NCI-H2196 (cell line): Measurements from ENCODE around the gene ANKRD63.

Source experiments
- DNase-seq: peaks from one replicate; lab custom pipeline; 2025; ENCODE audit not compliant: unreplicated experiment; lab: John Stamatoyannopoulos, UW

Gene ANKRD63

DNA sequence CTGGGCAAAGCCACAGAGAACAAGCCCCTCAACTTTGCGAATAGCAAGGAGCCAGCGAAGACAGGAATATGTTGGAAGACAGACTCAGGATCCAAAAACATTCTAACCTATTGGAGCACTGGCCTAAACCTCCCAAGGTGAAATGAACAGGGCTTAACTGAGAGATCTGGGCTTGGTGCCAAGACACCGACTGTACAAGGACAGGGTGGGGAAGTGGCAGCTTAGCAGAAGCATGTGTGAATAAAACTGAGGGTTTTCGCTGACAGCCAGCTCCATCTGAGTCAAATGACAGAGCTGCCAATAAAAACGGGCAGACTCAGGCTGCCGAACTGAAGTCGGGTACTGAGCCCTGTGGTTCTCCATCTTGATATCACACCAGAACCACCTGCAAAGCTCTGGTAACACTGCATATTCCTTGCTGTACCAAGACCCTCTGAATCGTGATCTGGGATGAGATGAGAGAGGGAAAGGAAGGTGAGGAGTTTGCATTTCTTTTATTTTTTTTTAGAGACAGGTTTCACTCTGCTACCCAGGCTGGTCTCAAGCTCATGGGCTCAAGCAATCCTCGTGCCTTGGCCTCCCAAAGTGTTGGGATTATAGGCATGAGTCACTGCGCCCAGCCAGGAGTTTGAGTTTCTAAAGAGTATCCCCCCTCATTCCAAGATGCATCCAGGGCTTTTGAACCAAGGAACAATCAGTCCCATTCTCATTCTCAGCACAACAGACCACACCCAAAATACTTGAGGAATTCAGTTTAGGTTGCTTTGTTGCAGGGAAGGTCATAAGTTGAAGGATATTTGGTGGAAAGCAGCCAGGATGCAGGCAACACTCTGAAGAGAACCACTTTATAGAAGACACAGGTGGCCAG, 30.9 kb upstream of the ANKRD63 start:
- DNase-seq: peak; percentile 49

DNA sequence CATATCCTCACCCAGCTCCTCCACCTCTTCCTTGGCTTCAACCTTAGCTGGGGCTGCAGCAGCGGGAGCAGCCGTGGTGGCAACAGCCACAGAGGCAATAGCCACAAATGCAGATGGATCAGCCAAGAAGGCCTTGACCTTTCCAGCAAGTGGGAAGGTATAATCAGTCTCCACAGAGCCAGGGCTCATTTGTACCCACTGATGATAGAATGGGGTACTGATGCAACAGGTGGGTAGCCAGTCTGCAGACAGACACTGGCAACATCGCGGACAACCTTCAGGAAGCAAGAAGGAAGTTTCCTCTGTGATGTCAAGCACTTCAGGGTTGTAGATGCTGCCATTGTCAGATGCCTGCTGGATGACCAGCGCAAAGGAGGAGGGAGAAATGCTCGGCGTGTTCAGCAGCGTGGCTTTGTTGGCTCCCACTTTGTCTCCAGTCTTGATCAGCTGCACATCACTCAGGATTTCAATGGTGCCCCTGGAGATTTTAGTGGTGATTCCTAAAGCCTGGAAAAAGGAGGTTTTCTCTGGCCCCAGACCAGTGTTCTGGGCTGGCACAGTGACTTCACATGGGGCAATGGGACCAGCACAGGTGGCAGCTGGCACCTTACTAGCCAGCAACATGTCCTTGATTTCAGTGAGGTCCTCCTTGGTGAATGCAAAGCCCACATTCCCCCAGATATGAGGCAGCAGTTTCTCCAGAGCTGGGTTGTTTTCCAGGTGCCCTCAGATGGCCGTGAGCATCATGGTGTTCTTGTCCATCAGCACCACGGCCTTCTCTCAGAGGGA, 29.7 kb upstream of the ANKRD63 start:
- DNase-seq: no peak

DNA sequence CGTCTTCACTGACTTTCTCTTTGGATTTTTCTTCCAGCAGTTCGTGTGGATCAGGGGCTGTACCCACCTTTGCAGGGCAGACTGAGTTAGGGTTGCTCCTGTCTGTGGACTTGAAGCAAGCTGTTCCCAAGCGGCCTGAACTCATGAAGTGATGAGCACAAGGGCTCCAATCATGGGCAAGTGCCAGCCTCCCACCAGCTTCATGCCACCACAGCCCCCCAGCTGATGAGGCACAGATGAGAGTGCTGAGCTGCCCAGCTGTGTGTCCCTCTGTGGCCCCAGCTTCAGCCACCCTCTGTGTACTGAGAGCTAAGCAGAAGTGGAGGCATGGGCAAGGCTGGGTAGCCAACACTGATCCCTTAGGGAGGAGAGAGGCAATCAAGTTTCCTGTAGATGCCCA, 28.1 kb upstream of the ANKRD63 start:
- DNase-seq: no peak

DNA sequence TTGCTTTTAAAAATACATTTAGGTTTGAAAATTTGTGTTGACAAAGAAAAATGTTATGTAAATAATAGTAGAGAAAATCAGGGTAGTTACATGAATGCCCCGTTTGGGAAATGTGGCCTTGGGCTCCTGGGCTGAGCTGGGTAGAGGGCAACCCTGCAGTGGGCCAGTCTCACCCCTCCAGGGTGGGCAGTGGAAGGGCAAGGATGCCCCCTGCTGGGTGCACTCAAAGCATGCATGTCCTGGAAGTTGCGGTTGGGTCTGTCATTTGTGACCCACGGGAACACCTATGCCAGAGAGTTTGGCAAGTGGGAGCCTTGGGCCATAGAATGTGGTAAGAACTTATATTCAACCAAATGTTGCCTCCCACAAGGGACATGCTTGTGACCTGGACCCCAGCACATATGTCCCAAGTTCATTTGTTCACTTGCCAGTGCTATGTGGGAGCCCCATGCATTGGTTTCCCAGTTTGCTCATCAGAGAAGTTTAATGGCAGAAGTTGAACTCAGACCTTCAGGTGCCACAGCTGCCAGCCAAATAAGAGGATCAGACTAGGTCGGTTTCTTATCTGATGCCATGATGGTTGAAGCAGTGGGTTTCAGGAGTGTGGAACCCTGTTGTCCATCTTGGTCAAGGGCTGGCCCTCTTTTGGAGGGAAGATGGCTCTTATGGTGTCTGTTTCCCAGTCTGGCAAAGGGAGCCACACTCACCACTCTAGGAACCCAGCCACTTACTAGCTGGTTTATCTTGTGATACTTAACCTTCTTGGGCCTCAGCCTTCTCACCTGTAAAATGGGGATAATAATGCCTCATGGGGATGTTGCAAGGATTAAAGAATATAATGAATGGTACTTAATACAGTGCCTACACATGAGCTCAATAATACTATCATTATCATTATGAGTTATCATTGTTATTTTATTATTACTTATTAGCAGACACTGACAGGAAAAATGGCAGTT, 27.4 kb upstream of the ANKRD63 start:
- peak; percentile 3 for DNase-seq

DNA sequence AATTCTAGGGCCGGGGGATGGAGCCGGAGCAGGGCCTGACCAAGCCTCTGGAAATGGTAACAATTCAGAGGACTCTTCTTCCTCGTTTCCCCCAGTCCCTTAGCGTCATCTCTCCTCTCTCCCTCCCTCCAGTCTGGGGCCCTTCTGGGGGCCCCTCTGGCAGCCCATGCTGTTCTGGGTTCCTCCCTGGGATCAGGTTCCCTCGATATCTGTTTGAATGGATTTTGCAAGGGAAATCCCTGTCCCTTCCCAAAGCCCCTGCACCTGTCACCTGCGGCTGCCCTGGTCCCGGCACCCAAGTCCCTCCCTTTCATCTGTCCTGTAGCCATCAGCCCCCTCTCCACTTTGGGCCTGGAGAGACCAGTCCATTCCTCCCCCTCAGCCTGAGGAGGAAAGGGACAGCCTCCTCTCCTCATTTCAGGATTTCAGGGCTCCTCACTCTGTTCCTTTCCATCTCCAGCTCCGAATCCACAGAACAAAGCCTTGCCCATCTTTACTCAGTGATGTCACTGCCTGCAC, 26.5 kb upstream of the ANKRD63 start:
- DNase-seq: no peak

DNA sequence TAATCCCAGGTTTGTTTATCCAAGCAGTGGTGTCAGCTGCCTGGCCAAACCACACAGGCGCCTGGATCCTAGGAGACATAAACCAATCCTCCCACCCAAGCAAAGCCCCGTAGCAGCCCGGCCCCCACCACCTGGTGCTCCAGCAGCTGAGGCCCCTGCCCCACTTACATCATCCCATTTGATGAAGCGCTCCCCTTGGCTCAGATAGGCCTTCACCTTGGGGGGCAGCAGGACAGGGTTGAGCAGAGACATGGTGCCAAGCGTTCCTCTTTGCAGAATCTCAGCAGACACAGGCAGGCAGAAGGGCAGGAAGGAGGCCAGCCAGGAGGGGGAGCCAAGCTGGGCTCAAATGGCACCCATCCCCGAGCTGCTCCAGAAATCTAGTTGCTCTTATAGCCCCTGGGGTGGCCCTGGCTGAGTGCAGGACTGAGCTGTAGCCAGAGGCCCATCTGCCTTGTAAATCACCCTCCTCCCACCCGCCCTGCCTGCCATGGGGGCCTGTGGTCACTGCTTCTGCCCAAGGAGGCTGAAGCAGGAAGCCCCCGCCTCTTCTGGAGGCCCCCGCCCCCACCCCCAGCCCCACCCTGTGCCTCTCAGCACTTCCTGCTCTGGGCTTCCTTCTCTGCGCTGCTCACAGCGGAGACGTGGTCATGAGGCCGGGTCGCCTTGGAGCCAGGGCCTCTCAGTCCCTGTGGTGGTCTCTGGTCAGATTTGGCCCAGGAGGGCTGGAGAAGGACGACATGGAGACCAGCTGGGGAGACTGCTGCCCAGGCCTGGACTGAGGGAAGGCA, 24.8 kb upstream of the ANKRD63 start, which contains the start of gene PLCB2:
PLCB2 (minus strand) TSS at position 515 of the 791 bp plus-strand sequence; CDS start at position 252, 263 bp downstream.
- DNase-seq: no peak

DNA sequence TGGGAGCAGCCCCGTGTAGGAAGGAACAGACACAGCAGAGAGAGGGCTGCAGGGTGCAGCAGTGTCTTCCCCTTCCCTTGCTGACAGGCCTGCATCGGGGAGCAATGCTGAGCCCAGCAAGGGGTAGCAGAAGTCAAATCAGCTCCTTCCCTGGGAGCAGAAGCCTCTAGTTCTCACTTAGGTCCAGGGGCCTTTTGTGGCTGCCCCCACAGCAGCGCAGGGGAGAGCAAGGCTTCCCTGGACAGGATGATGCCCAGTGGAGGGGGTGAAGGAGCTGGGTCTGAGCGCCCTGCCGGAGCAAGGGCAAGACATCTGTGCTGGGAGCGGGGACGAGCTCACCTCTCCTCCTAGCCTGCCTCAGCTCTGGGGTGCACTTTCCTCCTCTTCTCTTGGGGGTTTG, 24.0 kb upstream of the ANKRD63 start:
- DNase-seq: no peak

DNA sequence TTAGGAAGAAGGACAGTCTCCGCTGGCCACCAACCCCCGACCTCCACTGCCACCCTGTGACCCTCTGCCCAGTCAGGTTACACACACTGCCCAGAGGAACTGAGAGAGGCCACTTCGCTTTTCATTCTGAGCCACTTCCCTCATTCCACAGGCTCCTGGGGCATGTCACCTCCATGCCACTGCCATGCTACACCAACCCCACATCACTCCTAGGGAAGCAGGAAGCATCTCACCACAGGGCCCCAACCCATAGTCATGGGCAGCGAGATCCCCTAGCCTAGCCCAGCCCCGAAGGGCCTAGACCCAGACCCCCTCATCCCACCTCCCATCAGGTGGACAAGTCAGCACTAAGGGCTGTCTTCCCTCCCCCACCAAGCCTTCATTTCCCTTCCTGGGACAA, 23.5 kb upstream of the ANKRD63 start:
- no peak for DNase-seq

DNA sequence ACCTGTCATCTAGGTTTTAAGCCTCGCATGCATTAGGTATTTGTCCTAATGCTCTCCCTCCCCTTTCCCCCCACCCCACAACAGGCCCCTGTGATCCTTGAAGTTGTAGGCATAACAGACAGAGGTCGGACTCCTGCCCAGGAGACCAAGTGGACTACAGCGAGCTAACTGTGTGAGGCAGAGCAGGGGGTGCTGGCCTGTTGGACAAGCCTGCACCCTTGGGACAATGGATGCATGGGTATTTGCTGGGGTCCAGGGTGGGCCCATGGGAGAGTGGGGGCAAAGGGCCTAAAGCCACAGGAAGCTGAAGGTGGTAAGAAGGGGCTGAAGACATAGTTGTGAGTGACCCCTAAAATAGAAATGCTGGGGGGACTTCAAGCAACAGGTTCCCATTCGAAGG, 22.4 kb upstream of the ANKRD63 start:
- DNase-seq: no peak

DNA sequence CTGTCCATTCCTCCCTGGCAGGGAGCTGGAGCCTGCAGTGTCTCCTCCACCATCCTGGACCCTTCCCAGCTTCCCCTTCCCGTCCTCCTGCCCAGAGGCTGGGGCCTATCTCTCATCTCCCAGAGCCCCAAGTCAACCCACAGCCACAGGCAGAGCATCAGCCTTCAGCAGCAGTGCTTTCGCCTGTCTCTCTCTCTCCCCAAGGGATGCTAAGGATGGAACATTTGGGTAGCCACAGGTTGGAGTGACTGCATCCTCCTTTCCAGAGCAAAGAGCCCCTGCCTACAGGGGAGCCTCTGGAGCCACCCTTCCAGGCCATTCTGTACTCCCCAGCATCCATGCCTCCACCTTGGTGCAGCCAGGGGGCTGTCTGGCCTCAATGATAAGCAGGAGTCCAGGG, 20.7 kb upstream of the ANKRD63 start:
- DNase-seq: no peak

DNA sequence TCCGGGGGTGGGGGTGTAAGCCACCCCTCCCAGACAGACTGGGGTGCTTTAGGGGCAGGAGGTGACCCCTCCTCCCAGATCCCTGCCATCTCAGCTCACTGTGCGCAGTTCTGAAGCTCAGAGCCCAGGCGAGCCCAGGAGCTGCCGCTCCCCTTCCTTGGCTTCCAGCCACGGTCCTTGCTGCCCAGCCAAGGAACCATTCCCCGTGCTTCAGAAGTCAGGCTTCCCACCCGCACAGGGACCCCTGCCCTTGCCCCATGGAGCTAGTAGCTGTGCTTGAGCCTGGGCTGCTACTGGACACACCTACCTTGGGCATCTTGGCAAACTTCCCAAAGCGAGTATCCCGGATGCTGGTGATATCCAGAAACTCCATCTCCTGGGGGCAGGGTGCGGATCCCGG, 20.1 kb upstream of the ANKRD63 start:
- no peak for DNase-seq

DNA sequence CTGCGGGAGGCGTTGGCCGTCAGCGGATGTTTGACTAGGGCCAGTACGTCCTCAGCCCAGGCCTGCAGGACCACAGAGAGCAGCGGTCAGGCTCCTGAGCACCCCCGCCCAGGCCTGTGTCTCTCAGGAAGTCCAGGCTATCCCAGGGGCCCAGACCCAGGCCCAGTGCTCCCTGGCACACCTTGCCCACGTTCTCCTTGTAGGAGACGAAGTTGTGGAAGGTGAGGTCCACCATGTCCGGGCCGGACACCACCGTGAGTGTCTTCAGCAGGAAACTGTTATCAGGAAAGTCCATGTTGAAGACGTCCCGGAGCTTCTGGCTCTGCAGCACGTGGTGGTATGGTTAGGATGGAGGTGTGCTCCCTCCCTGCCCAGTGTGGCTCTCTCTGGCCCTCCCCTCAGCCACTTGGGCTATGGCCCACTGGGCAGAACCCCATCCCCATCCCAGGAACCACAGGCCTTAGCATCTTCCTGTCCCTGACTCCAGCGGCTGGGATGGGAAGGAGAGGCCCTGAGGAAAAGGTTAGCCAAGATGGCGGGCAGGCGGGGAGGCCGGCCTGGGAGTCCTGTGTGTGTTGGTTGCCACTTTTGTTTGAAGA, 19.5 kb upstream of the ANKRD63 start:
- no peak for DNase-seq

DNA sequence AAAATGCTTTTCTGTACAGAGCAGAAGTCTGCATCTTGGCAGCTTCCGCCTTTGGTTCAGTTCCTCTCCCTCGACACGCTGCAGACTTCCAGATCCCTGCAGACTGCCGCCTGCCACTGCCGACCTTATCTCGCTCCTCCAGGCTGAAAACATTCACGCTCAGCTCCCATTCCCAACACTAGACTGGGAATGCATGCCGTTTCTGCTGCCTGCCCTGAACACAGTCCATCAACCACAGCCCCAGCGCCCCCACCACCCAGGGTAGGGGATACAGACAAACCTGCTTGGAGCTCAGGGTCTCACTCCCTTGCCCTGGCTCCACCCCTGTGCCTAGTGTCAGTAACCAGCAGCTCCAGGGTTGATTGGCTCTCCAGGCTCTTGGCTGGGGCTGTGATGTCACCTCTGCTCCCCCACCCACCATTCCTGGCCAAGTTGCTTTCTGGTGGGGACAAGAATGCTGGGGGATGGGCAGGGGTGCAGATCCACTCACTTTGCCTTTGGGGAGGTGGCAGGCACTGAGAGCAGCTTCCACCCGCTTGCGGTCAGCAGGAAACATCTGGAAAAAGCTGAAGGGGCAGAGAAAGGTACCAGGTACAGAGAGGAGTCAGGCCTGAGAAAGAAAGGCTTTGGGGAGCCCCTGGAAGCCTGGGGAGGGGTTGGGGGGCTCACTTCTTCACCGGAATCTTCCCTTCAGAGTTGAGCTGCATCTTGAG, 18.8 kb upstream of the ANKRD63 start:
- DNase-seq: no peak

DNA sequence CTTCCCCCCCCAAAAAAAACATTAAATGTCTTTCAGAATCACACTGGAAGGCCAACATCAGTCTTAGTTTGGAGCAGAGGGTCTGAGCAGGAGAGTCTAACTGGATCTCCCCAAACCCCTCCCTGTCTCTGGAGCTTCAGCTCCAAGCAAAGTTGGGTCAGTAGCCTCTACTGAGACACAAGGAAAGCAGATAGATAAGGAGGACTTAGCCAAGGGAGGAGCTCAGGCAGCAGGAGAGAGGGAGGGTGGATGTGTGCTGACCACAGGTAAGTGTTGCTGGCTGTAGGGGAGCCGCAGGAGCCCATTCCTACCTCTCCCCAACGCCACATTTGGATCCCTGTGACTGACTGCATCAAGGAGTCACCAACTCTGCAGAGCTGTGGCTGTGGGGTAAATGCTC, 17.9 kb upstream of the ANKRD63 start:
- DNase-seq: no peak

DNA sequence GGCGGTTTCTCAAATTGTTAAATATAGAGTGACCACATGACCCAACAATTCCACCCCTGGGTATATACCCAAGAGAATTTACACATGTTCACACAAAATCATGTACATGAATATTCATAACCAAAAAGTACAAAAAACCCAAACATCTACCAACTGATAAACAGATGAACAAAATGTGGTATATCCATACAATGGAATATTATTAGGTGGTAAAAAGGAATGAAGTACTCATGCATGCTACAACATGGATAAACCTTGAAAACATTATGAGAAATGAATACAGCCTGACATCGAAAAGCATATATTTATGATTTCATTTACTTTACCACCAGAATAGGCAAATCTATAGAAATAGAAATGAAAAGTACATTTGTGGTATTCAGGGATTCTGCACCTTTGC, 17.5 kb upstream of the ANKRD63 start:
- no peak for DNase-seq

DNA sequence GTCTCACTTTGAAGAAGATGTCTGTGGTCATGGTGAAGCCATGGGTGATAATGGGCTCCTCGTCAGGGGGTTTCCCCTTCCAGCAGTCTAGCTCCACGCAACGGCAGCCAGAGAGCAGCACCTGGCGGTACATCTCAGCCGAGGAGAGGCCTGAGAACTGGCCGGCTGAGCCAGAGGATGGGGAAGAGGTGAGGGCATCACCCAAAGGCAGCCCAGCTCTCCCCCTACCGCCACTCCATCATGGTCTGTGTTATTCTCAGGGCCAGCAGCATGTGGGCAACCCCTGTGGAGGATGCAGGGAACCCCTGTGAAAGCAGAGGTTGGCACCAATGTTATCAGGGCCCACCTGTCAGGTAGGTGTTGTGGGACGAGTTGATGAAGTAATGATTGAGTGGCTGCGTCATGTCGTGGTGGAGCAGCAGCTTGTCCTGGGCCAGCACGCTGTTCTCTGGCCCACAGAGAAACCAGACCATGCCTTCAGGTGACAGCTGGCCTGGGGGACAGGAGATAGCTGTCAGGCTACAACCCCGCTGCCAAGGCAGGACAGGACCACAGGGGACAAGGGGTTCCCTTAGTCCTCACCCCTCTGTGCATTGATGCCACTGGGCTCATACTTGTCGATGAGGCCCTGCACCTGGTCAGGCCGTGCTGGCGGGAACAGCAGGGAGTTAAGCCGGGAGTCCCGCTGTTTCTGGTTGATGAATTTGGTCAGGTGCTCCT, 15.5 kb upstream of the ANKRD63 start:
- DNase-seq: no peak

DNA sequence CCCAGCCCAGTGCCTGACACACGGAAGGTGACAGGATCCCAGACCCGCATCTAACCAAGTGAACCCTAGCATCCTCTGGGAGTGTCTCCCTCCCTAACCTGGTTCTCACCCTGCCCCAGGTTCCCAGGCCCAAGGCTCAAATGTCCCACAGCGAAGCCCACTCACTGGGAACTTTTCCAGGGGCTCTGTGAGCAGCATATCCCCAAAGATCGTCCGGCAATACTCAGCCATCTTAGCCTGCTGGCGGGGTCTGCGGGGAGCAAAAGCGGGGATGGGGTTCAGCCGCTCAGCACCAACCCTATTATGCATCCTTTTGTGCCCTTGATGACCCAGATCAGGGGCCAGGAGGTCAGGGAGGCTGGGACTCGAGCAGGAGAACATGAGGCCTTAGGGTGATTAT, 14.5 kb upstream of the ANKRD63 start:
- DNase-seq: no peak

DNA sequence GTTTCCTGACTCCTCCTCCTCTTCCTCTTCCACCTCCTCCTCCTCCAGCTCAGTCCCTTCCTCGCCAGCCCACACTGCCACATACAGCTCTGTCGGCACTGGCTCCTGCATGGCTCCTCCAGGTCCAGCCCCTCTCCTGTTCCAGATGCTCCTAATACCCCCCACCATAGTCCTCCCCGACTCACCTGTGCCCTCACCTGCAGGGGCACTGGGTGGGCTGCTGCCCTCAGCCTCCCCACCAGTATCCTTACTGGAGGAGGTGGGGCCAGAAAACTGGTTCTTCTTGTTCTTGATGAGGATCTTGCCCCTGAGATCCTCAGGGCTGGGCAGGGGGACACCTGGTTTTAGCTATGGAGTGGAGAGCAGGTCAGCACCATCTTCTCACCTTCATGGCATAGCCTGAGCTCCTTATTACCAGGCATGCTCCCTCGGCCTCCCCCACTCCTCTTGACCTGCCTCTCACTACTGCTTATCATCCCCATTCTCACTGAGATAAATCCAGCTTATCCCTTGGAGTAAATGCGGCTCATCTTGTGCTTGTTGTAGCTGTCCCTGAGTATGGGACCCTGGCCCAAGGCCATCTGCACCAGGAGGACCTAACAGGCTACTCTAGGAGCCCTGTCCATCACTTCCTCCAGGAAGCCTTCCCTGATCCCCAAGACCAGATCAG, 13.8 kb upstream of the ANKRD63 start:
- DNase-seq: no peak
